ENCODE results near the gene CNIH3.
A peak's percentile ranks its signal among the peaks of the same experiment; 100 is the strongest.

Gene CNIH3

GRCh38 chr1:224585051-224585450 is 31.1 kb upstream of the CNIH3 start:
- no peak overlapping the region for H3K4me3 ChIP-seq (ENCODE audit: low read length)
- DNase-seq (ENCODE audit: low read depth), result no peak
- TF ChIP-seq, protein P1, sequence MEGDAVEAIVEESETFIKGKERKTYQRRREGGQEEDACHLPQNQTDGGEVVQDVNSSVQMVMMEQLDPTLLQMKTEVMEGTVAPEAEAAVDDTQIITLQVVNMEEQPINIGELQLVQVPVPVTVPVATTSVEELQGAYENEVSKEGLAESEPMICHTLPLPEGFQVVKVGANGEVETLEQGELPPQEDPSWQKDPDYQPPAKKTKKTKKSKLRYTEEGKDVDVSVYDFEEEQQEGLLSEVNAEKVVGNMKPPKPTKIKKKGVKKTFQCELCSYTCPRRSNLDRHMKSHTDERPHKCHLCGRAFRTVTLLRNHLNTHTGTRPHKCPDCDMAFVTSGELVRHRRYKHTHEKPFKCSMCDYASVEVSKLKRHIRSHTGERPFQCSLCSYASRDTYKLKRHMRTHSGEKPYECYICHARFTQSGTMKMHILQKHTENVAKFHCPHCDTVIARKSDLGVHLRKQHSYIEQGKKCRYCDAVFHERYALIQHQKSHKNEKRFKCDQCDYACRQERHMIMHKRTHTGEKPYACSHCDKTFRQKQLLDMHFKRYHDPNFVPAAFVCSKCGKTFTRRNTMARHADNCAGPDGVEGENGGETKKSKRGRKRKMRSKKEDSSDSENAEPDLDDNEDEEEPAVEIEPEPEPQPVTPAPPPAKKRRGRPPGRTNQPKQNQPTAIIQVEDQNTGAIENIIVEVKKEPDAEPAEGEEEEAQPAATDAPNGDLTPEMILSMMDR (IDR thresholded peaks at IDR 0.05; ENCODE audit: insufficient read depth, low read depth, low read length, missing control alignments), result no peak

DNA sequence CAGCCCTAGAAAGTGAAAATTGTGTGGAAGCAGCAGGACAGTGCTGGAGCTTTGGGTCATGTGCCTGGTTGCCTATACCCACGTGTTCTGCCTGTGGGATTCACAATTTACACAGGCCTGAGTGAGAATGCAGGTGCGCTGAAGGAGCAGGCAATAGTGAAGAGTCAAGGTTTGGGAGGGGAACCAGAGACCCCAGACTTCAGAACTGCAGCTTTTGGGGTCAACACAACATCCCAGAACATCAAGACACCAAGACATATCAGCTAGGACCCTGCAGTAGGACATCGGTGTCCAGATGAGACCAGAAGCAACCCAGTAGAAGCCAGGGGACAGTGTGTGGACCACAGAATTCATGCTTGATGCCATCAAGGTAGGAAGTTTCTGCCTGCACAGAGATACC is 29.1 kb upstream of the CNIH3 start:
- TF ChIP-seq, protein P1 (IDR thresholded peaks at IDR 0.05; ENCODE audit: insufficient read depth, low read depth, low read length, missing control alignments), result no peak
- no peak overlapping the region for H3K4me3 ChIP-seq (ENCODE audit: low read length)
- DNase-seq (ENCODE audit: low read depth), result no peak

GRCh38 chr1:224588515-224588914 is 27.6 kb upstream of the CNIH3 start:
- no peak overlapping the region for H3K4me3 ChIP-seq (ENCODE audit: low read length)
- no peak for DNase-seq (ENCODE audit: low read depth)
- TF ChIP-seq, protein P1 (IDR thresholded peaks at IDR 0.05; ENCODE audit: insufficient read depth, low read depth, low read length, missing control alignments), result no peak

DNA sequence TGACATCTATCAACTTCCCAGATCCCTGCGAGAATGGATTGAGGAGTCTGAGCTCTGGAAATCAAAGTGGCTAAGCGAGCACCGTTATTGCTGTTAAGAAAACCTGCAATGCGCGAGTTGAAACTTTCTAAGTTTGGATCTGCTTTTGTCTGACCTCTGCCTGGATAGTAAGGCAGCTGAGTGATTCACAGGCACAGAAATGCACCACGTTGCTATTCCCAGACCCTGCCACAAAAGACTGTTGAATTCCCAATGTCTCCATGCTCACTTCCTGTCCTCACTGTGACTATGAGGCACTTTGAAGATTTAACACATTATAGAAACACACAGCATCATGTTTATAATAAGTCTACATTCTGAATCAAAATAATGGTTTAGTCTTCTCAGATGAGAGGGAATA is 27.1 kb upstream of the CNIH3 start:
- DNase-seq (ENCODE audit: low read depth), result no peak
- TF ChIP-seq, protein P1 (IDR thresholded peaks at IDR 0.05; ENCODE audit: insufficient read depth, low read depth, low read length, missing control alignments), result no peak
- no peak overlapping the region for H3K4me3 ChIP-seq (ENCODE audit: low read length)

DNA sequence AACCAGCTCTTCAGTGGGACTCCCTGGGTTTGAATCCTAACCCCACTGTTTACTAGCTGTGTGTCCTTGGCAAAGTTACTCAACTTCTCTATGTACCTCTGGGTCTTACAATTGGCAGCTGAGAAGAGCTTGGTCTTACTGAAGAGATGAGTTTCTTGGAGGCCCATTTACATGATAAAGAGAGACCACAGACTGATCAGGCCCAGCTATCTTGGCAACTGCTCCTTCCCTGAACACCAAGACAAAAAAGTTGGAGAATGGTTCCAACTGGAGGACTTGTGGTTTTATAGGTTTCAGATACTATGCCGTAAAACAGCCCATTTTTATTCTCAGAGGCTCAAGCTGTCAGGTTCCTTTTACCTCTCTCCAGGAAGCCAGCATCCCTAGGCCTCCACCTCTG is 24.8 kb upstream of the CNIH3 start:
- TF ChIP-seq, protein P1 (IDR thresholded peaks at IDR 0.05; ENCODE audit: insufficient read depth, low read depth, low read length, missing control alignments), result no peak
- DNase-seq (ENCODE audit: low read depth), result no peak
- H3K4me3 ChIP-seq (ENCODE audit: low read length), result no peak overlapping the region

GRCh38 chr1:224592636-224593582 is 23.2 kb upstream of the CNIH3 start:
- DNase-seq (ENCODE audit: low read depth), result peak; percentile 61

More at GRCh38 chr1:224592636-224593582, 23.2 kb upstream of the CNIH3 start:
- no peak overlapping the region for H3K4me3 ChIP-seq (ENCODE audit: low read length)
- TF ChIP-seq, protein P1 (IDR thresholded peaks at IDR 0.05; ENCODE audit: insufficient read depth, low read depth, low read length, missing control alignments), result no peak

Data from epithelial cell of esophagus (primary cell).